GM12878 (cell line): ENCODE data around the gene TSHZ1. TPM values are rescaled to one million over a fixed set of nuclear protein-coding genes. Genes with fewer than 3 reads are reported as not detected.

Experiments
- ATAC-seq: fragments of 200-7000 bp; cut with Tn5 transposase; 3 replicates; pipeline ENCODE4 v1.9.1; 2020; ENCODE audit warnings: mild to moderate bottlenecking, moderate library complexity
- BruUV-seq: library from RNA; stranded (reverse); fragments of 400-500 nt; replicated peaks from 2 replicates; lab custom pipeline; 2021; lab: Mats Ljungman, UMichigan
- CTCF ChIA-PET: fragments of 300-600 bp; sonication (Branson Sonifier 250); formaldehyde crosslinking; extraction: SDS; loops from one replicate; lab custom pipeline; 2021; ENCODE audit warnings: inconsistent platforms; lab: Yijun Ruan, JAX
- POLR2A ChIA-PET: fragments of 350-600 bp; formaldehyde crosslinking; extraction: SDS; loops from one replicate; lab custom pipeline; 2021; ENCODE audit warnings: inconsistent platforms; lab: Charles Lee
- RAD21 ChIA-PET: fragments of 300-600 bp; sonication (Branson Sonifier 250); formaldehyde crosslinking; loops from one replicate; lab custom pipeline; 2023; ENCODE audit warnings: antibody characterized with exemption; ENCODE audit not compliant: unreplicated experiment; lab: Charles Lee
- SMC1A ChIA-PET: fragments of 300-600 bp; sonication (Branson Sonifier 250); formaldehyde crosslinking; loops from one replicate; lab custom pipeline; 2023; ENCODE audit not compliant: unreplicated experiment, uncharacterized antibody; lab: Charles Lee
- DNase-seq: peaks from one replicate; pipeline ENCODE4 v3.0.0-alpha.2; 2011; ENCODE audit warnings: low read depth, low spot score
- FAIRE-seq: peaks from 3 replicates; lab custom pipeline; 2011; peaks lifted over from hg19 to GRCh38; lab: Jason Lieb, UNC
- H2AFZ ChIP-seq: 2 replicates; pipeline ENCODE4 v1.6.0; 2011; ENCODE audit warnings: low read depth, low read length, control low read depth; ENCODE audit not compliant: control insufficient read depth
- H3K27ac ChIP-seq: 2 replicates; pipeline ENCODE4 v1.5.1; 2011; ENCODE audit warnings: control low read depth; ENCODE audit not compliant: control insufficient read depth, insufficient read depth
- H3K27me3 ChIP-seq, 2 experiments: replicated peaks in 1 of 2; 2 replicates each; pipeline versions ENCODE4 v1.6.0 to v1.6.1; 2011; ENCODE audit warnings: low read length in 1 of 2; ENCODE audit not compliant: control insufficient read depth in 2 of 2, insufficient read depth in 2 of 2
- H3K36me3 ChIP-seq, 2 experiments: 2 replicates each; pipeline ENCODE4 v1.5.1; 2011; ENCODE audit warnings: low read length in 1 of 2; ENCODE audit not compliant: control insufficient read depth in 2 of 2, insufficient read depth in 2 of 2
- H3K4me1 ChIP-seq: 2 replicates; pipeline ENCODE4 v1.6.1; 2011; ENCODE audit warnings: mild to moderate bottlenecking, low read length, moderate library complexity, mixed read lengths; ENCODE audit not compliant: control insufficient read depth, insufficient read depth
- H3K4me2 ChIP-seq: 2 replicates; pipeline ENCODE4 v1.6.0; 2011; ENCODE audit warnings: control low read depth; ENCODE audit not compliant: control insufficient read depth, insufficient read depth
- H3K4me3 ChIP-seq: fragments of 200-600 bp; sonication (generic); 2 replicates; pipeline ENCODE4 v1.5.1; 2016
- H3K79me2 ChIP-seq: 2 replicates; pipeline ENCODE4 v1.6.0; 2011; ENCODE audit warnings: low read length; ENCODE audit not compliant: control insufficient read depth, insufficient read depth
- H3K9ac ChIP-seq: 2 replicates; pipeline ENCODE4 v1.8.0; 2011; ENCODE audit warnings: low read length, control low read depth, mixed read lengths; ENCODE audit not compliant: control insufficient read depth, insufficient read depth
- H3K9me3 ChIP-seq: replicated peaks from 3 replicates; pipeline ENCODE4 v1.5.1; 2011; ENCODE audit warnings: mild to moderate bottlenecking, low read length; ENCODE audit not compliant: control insufficient read depth, insufficient read depth
- H4K20me1 ChIP-seq: 2 replicates; pipeline ENCODE4 v1.6.0; 2011; ENCODE audit not compliant: control insufficient read depth, insufficient read depth
- BACH1 ChIP-seq: fragments of 450-650 bp; IDR thresholded peaks from 2 replicates; pipeline ENCODE4 v1.6.1; 2017; ENCODE audit warnings: mild to moderate bottlenecking, borderline replicate concordance
- EED ChIP-seq: sonication (generic); IDR thresholded peaks from 2 replicates; pipeline ENCODE4 v1.6.1; 2016; ENCODE audit warnings: antibody characterized with exemption, low read depth
- IRF4 ChIP-seq: IDR thresholded peaks from 2 replicates; pipeline ENCODE4 v1.6.1; 2011; ENCODE audit warnings: low read depth, low read length
- JUNB ChIP-seq: IDR thresholded peaks from 2 replicates; pipeline ENCODE4 v1.6.1; 2016; ENCODE audit warnings: antibody characterized with exemption, mild to moderate bottlenecking
- MXI1 ChIP-seq: fragments of 150-350 bp; IDR thresholded peaks from 2 replicates; pipeline ENCODE4 v1.6.1; 2011; ENCODE audit warnings: low read depth, mild to moderate bottlenecking, inconsistent platforms, low read length, improper control_type of control experiment
- MYB ChIP-seq: fragments of 150-350 bp; IDR thresholded peaks from 2 replicates; pipeline ENCODE4 v1.6.1; 2014; ENCODE audit warnings: mild to moderate bottlenecking, low read depth, low read length, borderline replicate concordance
- PAX5 ChIP-seq: IDR thresholded peaks from 2 replicates; pipeline ENCODE4 v1.6.1; 2011; ENCODE audit warnings: low read depth, low read length, borderline replicate concordance
- PAX8 ChIP-seq: fragments of 450-650 bp; IDR thresholded peaks from 2 replicates; pipeline ENCODE4 v1.6.1; 2017; ENCODE audit warnings: mild to moderate bottlenecking, moderate library complexity
- POU2F2 ChIP-seq: IDR thresholded peaks from 3 replicates; pipeline ENCODE4 v1.6.1; 2011; ENCODE audit warnings: low read depth, mild to moderate bottlenecking, low read length, borderline replicate concordance
- RAD21 ChIP-seq: IDR thresholded peaks from 2 replicates; pipeline ENCODE4 v1.6.1; 2011; ENCODE audit warnings: mild to moderate bottlenecking, low read depth, low read length, moderate library complexity; ENCODE audit not compliant: insufficient read depth
- RAD51 ChIP-seq: fragments of 450-650 bp; IDR thresholded peaks from 2 replicates; pipeline ENCODE4 v1.6.1; 2016; ENCODE audit warnings: moderate library complexity, mild to moderate bottlenecking, inconsistent platforms
- WGBS: methylation state at CpG from one replicate; pipeline ENCODE4 v1.1.6; 2016; ENCODE audit warnings: low lambda C conversion rate; ENCODE audit not compliant: insufficient replicate concordance, insufficient coverage; ENCODE audit errors: missing lambda C conversion rate; 5-methylcytosine and 5-hydroxymethylcytosine counted together
- in situ Hi-C: fragments of 300-500 bp; cut with MboI; formaldehyde crosslinking; loops from 9 replicates; pipeline ENCODE4 v1.14.3; 2018; ENCODE audit warnings: mixed read lengths
- intact Hi-C: fragments of 100-400 bp; cut with micrococcal nuclease; formaldehyde crosslinking; loops from one replicate; pipeline ENCODE4 v1.14.2; 2022; ENCODE audit not compliant: unreplicated experiment
- polyA plus RNA-seq, 11 experiments: library from polyadenylated mRNA; depleted of rRNA in 4 of 11; unstranded in 6 of 11; stranded (reverse) in 5 of 11; fragments of >200 nt; fragmentation: Nextera tagmentation in 4 of 11; fragmentation: Illumina TruSeq in 1 of 11; extraction: Ambion mirVana in 4 of 11; extraction: Trizol in 1 of 11; gene quantifications; 1 replicate in 1 of 11; 2 replicates in 10 of 11; pipeline versions ENCODE4 v1.2.1 to v1.2.3, GENCODE V29; 2011 to 2016; ENCODE audit warnings: inconsistent platforms in 2 of 11, missing spikeins in 2 of 11, low read depth in 1 of 11
- total RNA-seq, 4 experiments: library from RNA; depleted of rRNA in 3 of 4; stranded (reverse); fragments of >200 nt in 3 of 4; fragmentation: Illumina TruSeq in 1 of 4; extraction: Trizol in 1 of 4; gene quantifications; 2 replicates each; pipeline versions ENCODE4 v1.2.1 to v1.2.3, GENCODE V29; 2013 to 2021
- TF ChIP-seq, protein P1 (sequence below): fragments of 150-350 bp; IDR thresholded peaks from 2 replicates; pipeline ENCODE4 v1.6.1; 2016; ENCODE audit warnings: low read depth, low read length
- TF ChIP-seq, protein P2 (sequence below): fragments of 450-650 bp; conservative IDR thresholded peaks from 2 replicates; pipeline ENCODE4 v1.6.1; 2017; ENCODE audit warnings: mild to moderate bottlenecking, moderate library complexity

Gene TSHZ1
- total and polyA plus RNA-seq, 10 of the 15 experiments (the other 5 are each of a cell fraction or from before 2014, with no cell fraction given) = 2.2 to 15.2 (median 5.1) TPM

DNA sequence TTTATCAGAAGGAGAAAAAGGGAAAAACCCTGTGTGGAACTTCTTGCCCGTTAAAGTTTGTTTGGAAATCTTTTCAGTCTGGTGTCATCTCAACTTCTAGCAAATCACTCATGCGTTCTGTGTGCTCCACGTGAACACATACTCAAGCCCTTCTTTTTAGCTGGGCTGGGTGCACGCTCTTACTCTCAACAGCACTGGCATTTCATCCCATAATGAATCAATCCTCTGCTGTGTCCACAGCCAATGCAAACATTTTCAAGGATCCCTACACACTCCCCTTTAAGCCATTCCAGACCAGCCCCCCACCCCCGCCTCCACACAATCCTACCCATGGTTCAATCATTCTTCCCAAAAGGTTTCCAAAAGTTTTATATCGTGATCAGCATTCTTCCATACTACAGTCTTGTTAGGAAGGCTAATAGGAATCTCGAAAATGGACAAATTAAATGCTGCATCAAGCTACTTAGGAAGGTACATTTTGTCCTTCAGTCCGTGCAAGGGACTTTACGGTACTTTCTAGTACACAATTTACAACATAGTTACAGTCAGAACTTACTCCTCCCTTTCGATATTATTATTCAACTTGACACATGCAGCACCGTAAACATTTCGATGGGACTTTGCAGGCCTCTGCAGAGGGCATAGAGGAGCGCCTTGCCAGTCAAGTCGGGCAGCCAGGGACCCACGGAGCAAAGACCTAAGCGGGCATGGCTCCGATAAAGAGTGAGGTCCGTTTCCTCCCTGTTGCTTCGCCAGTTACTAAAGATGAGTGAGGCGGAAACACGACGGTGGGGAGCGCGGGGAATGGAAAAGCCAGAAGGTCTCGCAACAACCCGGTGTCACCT lies 3.1 kb upstream of the TSHZ1 start:
- H3K4me1 ChIP-seq = peaks cover 2% of the 10 kb centered on the region; the same call in 1 of the 2 replicates
- no peak overlapping the region for H2AFZ ChIP-seq
- RAD21 ChIA-PET = no interaction called here
- peak overlapping the region; percentile 83 for H3K9ac ChIP-seq
- no peak for DNase-seq
- no peaks in the 10 kb centered on the region for H4K20me1 ChIP-seq
- TF ChIP-seq, protein P1, sequence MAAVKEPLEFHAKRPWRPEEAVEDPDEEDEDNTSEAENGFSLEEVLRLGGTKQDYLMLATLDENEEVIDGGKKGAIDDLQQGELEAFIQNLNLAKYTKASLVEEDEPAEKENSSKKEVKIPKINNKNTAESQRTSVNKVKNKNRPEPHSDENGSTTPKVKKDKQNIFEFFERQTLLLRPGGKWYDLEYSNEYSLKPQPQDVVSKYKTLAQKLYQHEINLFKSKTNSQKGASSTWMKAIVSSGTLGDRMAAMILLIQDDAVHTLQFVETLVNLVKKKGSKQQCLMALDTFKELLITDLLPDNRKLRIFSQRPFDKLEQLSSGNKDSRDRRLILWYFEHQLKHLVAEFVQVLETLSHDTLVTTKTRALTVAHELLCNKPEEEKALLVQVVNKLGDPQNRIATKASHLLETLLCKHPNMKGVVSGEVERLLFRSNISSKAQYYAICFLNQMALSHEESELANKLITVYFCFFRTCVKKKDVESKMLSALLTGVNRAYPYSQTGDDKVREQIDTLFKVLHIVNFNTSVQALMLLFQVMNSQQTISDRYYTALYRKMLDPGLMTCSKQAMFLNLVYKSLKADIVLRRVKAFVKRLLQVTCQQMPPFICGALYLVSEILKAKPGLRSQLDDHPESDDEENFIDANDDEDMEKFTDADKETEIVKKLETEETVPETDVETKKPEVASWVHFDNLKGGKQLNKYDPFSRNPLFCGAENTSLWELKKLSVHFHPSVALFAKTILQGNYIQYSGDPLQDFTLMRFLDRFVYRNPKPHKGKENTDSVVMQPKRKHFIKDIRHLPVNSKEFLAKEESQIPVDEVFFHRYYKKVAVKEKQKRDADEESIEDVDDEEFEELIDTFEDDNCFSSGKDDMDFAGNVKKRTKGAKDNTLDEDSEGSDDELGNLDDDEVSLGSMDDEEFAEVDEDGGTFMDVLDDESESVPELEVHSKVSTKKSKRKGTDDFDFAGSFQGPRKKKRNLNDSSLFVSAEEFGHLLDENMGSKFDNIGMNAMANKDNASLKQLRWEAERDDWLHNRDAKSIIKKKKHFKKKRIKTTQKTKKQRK = no peak
- TF ChIP-seq IRF4 = peak; percentile 54; the same call in 1 of the 2 replicates
- TF ChIP-seq, protein P2, sequence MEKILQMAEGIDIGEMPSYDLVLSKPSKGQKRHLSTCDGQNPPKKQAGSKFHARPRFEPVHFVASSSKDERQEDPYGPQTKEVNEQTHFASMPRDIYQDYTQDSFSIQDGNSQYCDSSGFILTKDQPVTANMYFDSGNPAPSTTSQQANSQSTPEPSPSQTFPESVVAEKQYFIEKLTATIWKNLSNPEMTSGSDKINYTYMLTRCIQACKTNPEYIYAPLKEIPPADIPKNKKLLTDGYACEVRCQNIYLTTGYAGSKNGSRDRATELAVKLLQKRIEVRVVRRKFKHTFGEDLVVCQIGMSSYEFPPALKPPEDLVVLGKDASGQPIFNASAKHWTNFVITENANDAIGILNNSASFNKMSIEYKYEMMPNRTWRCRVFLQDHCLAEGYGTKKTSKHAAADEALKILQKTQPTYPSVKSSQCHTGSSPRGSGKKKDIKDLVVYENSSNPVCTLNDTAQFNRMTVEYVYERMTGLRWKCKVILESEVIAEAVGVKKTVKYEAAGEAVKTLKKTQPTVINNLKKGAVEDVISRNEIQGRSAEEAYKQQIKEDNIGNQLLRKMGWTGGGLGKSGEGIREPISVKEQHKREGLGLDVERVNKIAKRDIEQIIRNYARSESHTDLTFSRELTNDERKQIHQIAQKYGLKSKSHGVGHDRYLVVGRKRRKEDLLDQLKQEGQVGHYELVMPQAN = 0 out of 2 replicates have a peak, but pooled peaks have one; percentile 54
- TF ChIP-seq PAX5 = 0 out of 2 replicates have a peak, but pooled peaks have one; percentile 16
- TF ChIP-seq EED = no peak
- TF ChIP-seq MXI1 = peak; percentile 69; the same call in 1 of the 2 replicates
- TF ChIP-seq PAX8 = no peak
- no peak for TF ChIP-seq POU2F2
- TF ChIP-seq MYB = no peak
- TF ChIP-seq BACH1 = no peak
- TF ChIP-seq JUNB = peak; percentile 45; the same call in 1 of the 2 replicates
- peak; percentile 27; the same call in 1 of the 2 replicates for TF ChIP-seq RAD51
- no peak for TF ChIP-seq RAD21
- TF ChIP-seq, all 136 proteins: peak for 6
- Histone ChIP-seq H3K9me3 (no peaks in the 10 kb centered on the region), H3K27ac (peak overlapping the region; percentile 86), H3K4me2 (peak overlapping the region; percentile 76), H3K27me3 (no peaks in the 10 kb centered on the region), H3K36me3 (no peaks in the 10 kb centered on the region), H3K4me3 (peak overlapping the region; percentile 96), H3K79me2 (peaks cover 63% of the 10 kb centered on the region)
- under 1% methylated on average over 25 of the region's 26 CpGs for WGBS
- no TSS peak for BruUV-seq
- in situ Hi-C loops = loop anchor here (25.0 kb wide), 1 partner anchor 1905 kb away; no protein-coding TSS in a partner anchor
- ChIA-PET POLR2A (no interaction called here), SMC1A (no interaction called here), CTCF (interaction anchor here (0.7 kb wide), 1 partner anchor 556 kb away, joined by 3 read pairs; no protein-coding TSS in a partner anchor)
- FAIRE-seq = peak; percentile 78
- intact Hi-C loops = loop anchor here (5.0 to 10.0 kb wide), 8 partner anchors 35 to 1277 kb away; partner anchors contain the start of genes CNDP2, FBXO15 and TIMM21
- ATAC-seq = peak; percentile 15
